ENCODE results near the gene EPHB2.

The EPHB2 gene

DNA sequence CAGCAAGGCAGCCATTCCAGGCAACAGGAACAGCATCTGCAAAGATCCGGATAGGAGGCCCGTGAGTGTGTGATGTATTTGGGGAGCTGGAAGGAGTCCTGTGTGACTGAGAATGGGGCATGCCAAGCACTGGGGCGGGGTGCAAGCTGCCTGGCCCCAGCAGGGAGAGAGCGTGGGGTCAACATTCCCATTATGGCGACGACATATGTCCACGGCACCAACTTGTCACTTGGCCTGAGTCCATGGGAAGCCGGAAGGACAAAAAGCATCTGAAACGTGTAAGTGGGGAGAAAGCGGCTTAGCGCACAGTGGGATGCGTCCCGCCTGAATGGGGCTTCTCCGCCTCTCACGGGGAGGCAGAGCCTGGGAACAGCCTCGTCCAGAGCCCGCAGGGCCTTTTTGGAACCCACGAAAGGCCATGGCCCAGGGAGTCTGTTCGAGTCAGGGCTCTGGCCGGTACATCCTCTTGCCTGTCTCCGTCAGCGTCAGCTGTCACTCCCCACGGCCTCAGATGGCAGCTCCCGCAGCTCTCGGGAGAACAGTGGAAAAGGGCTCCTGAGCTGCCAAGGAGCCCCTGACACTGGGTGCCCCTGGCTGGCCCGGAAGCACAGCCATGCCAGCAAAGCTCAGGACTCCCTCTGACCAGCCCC lies 12.4 kb downstream of the EPHB2 start:
- no peak for DNase-seq

DNA sequence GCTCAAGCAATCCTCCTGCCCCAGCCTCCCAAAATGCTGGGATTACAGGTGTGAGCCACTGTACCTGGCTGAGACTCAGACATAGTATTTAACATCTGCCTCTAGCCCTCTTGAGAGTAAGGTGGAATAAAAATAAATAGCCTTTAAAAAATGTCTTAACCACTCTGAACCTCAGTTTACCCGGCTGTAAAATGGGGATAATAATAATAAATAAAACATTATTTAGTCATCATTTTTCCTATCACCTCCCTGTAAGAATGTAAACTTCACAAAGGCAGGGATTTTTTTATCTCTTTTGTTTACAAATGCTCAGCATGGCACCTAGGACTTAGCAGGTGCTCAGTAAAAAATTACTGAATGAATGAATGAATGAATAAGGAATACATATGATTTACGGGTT lies 17.2 kb downstream of the EPHB2 start:
- no peak for DNase-seq

DNA sequence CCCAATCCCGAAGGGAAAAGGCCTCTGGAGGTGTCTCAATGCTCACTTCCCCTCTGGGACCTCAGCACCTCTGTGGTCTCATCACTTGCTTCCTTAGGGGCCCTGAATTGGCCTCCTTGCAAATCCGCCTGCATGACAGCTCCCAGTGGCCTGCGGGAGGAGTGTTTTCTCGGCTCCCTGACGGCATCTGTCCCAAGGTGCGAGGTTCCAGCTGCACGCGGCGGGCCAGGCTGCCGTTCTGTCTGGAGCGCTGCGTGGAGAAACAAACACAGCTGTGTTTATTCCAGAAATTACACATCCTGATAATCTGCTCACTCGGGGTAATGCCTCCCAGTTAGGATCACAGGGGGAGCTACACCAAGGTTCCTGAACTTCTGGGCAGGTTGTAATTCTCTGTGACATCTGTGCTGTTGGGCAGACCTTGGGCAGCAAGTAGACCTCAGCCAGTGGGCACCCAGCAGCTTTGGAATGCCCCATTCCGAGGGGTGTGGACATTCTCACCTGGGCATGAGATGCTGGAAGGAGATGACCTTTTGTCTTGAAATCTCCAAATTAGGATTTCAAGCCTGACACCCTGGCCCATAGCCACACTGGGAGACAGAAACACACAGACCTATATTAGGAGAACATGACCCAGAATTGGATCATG lies 18.2 kb downstream of the EPHB2 start:
- DNase-seq: no peak

DNA sequence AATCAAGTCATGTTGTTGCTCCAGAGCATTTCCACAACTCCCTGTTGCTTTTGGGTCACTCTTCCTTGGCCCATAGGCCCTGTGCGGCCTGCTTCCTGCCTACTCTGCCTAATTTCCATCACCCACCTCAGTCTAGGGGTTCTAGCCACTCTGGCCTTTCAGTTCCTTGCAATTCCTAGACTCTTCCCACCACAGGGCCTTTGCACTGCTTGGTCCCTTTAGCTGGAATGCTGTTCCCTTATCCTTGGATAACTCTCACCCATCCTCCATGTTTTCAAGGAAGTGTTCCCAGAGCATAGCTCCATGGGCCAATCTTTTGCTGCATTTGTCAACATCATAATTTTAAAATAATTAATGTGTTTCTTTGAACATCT lies 18.7 kb downstream of the EPHB2 start:
- no peak for DNase-seq

DNA sequence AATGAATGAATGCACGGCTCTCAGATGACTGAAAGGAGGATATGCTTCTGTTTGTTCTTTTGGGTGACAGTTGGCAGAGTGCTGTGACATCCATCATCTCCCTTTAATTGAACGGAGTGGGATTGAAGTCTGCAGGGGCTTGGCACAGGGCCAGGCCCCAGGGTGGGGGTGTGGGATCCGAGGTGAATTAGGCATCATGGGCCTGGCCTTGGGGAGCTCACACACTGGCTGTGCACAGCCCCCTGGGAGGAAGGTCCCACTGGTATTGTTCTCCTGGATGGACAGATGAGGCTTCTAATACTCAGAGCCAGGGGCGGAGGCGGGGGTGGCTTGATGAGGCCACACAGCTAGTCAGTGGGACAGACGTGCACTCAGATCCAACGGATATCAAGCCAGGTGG lies 19.3 kb downstream of the EPHB2 start:
- DNase-seq: no peak

DNA sequence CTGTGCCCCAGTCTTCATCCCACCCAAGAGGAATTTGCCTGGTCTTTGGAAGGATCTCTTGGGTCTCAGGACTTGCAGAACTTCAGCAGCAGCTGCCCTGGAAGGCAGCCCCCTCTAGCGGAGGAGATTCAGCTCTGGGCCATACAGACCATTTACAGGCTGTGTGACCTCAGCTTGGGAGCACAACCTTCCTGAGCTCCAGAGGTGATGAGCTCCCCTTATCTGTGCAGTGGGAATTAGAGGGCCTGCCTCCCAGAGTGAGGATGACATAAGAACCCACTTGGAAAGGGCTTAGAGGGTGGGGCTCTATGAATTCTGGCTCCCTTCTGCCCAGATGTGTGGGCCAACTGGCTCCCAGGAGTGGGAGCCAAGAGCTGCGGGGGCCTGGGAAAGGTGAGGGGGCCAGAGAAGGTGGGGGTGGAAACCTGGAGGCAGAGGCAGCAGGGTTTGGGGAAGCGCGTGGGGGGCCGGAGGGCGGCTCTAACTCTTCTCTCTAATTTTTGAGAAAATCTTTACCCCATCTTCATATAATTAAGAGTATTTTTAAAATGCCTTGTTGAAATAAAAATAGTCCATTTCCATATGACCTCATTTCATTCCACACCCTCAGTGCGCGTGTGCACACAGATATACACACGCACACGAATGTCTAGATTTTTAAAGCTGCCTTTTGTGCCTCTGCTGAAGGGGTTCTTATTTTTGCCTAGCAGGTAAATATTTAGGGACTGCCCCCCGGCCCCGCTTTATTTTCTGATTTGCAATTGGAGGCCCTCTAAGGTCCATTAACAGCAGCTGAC lies 21.5 kb downstream of the EPHB2 start:
- no peak for DNase-seq

DNA sequence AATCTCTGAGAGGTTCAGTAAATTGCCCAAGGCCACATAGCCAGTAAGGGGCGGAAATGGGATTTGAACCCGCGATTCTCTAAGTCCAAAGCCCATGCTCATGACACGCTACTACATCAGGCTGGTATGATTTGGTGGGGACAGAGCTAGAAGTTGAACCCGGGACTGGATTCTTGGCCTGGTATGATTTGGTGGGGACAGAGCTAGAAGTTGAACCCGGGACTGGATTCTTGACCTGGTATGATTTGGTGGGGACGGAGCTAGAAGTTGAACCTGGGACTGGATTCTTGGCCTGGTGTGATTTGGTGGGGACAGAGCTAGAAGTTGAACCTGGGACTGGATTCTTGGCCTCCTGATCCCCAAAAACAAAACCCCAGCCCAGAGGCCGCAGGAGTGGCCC lies 23.0 kb downstream of the EPHB2 start:
- DNase-seq: no peak

DNA sequence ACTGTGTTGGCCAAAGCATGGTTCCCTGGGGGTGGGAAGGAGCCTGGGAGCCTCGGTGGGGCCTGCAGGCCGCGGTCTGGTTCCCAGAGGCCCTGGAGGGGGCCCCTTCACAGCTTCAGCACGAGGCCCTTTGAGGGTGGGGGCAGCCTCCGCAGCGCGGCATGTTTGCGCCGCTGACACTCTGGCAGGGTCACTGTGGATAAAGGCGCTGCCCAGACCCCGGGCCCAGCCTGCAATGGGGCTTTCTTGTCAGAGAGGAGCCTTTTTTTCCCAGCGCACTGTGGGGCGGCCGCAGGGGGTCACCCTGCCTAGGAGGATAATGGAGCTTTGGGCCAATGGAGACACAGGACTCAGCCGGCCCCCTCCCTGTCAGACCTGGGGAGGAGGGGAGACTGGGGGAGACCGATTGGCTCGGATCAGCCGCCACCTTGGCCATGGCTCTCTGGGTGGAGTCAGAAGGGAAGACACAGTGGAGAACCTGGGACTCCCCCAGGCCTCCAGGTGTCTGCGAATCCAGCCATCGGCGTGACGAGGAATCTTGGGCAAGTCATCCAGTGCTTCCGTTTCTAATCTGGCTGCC lies 26.0 kb downstream of the EPHB2 start:
- no peak for DNase-seq

DNA sequence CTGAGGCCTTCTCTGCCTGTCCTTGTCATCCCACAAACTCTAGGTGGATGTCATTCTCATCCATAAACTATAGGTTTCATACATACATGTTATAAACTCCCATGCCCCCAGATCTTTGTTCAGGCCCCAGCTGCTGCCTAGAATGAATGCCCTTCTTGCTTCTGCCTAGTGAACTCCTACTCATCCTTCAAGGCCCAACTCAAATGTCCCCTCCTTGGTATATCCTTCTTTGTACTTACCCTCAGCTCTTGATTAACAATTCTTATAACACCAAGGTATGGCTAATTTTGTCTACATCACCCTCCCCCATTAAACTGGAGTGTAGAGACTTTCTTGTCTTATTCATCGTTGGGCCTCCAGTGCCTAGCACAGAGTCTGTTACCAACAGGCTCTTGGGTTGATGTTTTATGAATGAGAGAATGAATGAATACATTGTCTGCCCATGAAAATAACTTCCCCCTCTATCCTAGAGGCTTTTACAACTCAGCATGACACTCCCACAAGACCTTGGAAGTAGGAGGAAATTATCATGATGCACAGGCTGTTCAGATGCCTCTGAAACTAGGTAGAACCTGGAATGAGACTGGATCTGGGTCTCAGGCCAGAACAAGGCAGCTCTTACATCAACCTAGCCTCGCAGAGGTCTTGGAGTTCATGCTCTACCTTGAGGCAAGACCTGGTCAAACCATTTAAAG lies 26.9 kb downstream of the EPHB2 start:
- no peak for DNase-seq

DNA sequence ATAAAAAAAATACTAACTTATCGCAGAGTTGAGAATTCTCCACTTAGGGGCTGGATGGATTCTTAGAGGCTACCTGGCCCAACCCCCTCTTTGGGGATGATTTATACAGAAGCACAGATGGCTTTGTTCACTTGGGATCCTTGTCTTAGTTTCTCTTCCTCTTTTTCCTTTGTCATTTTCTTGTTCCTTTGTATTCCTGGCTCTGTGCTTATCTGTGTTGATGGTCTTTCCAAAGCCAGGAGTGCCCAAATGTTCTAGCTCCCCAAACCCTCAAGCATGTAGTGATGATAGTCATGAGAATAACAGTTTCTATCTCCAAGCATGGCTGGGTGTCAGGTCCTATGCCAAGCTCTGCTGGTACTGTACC lies 27.4 kb downstream of the EPHB2 start:
- no peak for DNase-seq

DNA sequence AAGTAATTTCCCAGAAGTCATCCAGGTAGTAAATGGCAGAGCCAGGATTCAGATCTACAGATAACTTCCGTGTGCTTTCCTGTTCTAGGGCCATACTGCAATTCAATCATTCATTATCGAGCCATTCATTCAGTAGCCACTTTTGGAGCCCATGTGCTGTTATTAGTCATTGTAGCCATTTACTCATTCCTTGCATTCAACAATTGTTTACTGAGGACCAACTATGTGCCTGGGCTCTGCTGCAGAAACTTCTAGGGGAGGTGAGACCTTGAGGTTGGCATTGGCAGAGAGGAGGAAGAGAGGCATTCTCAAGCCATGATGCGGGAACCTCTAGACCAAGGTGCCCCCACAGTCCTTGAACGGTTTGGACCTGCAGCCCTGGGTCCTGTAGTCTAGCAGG lies 27.9 kb downstream of the EPHB2 start:
- no peak for DNase-seq

DNA sequence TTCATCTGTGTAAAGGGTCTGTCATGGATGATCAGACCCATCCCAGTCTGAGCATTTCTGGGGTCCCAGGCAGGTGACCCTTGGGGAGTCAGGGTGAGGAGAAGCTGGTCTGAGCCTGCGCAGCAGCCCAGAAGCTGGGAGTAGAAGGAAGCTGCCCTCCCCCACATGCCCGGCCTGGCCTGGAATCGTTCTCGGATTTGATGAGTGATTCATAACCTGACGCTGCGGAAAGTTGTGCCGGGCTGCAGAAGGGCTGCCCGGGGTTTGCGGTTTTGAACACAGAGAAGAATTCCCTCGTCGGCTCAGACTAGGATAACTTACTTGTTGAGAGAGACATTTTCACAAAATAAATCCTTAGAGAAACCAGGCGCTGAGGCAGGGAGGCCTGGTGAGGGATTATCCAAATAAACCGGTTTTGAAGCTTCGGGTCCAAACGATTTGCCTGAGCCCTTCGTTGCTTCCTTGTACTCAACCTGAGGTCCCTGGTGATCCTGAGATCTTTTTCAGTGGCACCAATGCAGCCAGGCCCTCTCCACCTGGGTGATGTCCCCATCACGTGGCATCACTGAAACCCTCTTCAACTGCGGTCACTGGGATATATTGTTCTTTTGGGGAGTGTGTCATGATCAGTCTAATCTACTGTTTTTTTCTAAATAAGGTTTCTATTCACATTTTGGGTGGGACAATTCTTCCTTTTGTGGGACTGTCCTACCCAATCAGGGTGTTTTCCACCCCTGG lies 29.2 kb downstream of the EPHB2 start:
- DNase-seq: no peak

DNA sequence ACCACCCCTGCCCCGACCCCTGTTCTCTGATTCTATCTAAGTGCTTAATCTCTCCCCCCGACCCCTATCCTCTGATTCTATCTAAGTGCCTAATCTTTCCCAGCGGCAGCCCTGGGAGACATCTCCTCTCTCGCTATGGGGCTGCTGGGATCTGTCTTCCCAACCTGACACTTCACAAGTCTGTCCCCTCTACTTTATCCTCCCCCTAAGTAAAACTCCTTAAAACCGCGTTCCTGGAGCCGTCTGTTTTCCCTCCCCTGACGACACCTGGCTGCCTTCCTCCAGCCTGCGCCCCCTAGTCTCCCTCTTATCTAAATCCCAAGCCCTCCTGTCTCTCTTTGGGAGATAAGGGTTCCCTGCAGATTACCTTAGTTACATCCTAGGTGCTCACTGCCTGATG lies 30.5 kb downstream of the EPHB2 start:
- DNase-seq: no peak

DNA sequence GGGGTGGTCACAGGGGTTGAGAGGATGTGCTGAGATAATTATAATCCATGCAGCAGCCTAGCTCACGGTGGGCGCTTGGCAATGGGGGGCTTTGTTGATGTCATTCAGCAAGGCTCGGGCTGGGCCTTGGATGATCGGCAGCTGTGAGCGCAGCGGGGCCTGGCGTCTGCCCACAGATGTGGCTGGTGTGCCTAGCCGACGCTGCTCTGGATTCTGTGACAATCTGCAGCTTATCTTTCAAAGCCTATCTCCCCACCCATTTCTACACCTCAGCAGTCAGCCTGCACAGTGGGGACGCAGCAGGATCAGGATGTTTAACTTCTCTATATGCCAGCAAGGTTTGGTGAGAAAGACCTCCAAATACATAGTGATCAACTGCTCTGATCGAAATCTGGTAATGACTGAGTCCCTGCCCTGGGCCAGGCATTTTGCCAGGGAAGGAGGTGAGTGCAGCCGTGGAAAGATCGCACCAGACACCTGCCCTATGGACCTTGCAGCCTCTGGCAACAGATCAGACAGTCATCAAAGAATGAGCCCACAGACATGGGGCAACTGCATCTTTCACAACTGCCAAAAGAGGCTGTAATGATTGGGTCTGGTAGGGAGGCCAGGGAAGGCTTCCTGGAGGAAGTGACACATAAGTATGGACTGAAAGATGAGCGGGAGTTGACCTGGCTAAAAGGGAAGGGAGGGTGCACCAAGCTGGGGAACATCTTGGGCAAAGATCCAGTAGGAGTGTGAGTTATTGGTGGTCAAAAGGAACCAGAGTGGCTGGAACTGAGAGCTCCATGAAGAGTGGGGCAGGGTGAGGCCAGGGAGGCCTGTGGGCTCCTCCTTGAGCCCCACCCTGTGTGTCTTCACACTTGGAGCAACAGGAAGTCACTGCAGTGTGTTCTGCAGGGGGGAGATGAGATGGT lies 35.3 kb downstream of the EPHB2 start:
- DNase-seq: peak in 1 of 2 donors; percentile 34

DNA sequence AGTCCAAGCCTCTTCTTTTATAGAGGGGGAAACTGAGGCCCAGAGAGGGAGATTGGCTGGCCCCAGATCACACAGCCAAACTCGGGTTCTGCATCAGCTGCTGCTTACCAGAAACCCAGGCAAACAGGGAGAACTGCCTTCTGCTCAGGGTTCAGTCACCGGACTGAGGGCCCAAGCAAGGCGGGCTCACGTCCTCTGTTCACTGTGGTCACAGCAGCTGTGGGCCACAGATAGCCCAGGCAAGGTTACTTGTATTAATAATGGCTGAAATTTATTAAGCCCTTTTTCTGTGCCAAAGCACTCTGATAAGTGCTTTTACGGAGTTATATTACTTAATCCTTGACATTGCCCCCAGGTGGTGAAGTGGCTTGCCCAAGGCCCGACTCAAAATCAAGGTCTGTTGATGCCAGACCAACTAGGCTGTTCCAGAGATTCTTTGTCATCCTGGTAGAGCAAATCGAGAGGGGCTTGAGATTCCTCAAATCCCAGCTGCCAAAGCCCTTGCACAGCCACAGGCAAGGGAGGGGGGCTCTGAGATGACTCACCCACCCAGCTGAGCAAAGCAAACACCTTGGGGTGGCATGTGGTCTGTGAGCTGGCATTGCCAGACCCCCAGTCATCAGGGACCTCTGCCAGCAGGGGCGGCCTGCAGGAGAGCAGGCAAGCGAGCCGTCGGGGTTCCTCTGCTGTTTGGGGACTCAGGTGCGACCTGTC lies 36.5 kb downstream of the EPHB2 start:
- DNase-seq: no peak

DNA sequence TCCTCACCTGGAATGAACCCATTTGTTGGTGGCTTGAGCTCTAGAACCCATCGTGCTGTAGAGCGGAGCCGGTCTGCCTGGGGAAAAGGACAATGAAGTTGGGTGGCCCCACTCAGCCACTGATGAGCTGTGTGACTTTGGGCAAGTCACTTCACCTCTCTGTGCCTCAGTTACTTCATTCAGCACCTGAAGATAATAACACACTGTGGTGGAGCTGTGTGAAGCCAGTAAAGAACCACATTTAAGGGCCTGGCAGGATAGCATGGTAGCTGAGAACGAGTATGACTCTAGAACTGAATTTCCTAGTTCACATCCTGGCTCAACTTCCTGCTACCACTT lies 37.1 kb downstream of the EPHB2 start:
- DNase-seq: no peak

DNA sequence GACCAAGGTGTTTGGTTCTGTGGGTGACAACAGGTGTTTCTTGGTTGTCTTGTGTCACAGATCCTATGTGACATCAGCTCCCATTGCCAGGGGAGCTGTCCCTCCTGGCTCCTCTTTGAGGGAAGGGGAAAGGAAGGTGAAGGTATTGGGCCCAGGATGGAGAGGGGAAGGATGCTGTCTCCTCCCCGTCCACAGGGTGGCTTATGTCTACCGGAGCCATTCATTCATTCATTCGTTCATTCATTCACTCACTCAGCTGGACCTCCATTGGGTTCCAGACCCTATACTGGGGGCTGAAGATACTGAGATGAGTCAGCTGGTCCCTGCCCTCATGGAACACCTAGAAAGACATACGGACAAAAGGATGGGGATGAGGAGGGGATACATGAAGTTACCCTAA lies 38.9 kb downstream of the EPHB2 start:
- no peak for DNase-seq

DNA sequence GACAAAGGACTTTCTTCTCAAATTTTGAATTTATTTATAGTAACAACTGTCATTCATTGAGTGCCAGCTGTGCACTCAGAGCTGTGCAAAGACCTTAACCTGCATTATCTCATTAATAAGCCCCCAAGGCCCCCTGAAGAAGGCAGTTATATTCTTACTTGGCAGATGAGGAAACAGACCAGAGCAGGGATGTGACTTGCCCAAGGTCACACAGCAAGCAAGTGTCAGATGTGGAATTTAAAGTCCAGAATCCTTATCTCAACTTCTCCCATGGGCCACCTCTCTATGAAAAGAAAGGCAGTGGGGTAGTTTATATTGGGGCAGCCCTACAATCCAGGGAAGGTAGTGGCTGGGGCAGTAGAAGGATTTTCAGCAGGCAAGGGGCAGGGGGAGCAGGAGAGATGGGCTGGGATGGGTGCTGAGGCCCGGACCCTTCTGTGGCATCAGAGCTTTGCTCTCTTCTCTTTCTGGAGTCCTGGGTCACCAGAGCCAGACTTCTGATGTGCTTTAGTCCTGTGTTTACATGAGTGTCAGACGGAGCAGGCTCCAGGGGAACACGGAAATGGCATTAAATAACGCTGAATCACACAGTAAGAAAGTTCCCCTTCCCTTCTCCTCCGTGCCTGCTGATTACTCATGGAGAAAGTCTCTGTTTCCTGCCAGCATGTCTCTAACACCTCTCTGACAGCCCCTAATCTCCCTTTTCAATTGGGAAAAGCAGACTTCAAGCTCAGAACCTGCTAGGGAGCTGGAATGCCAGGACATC lies 39.5 kb downstream of the EPHB2 start:
- peak in 1 of 2 donors; percentile 18 for DNase-seq

DNA sequence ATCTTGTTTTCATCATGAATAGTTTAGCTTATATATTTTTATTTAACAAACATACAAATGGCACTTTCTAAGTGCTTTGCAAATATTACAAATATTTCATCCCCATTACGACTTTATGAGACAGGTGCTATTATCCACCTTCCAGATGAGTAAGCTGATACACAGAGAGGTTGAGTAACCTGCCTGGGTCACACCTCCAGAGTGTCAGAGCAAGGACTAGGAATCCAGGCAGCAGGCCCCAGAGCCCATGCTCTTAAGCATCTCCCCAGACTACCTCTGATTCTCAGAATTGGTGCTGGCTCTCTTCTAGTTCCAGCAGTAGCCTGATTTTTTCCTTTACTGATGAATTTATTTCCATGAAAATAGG lies 40.0 kb downstream of the EPHB2 start:
- no peak for DNase-seq

DNA sequence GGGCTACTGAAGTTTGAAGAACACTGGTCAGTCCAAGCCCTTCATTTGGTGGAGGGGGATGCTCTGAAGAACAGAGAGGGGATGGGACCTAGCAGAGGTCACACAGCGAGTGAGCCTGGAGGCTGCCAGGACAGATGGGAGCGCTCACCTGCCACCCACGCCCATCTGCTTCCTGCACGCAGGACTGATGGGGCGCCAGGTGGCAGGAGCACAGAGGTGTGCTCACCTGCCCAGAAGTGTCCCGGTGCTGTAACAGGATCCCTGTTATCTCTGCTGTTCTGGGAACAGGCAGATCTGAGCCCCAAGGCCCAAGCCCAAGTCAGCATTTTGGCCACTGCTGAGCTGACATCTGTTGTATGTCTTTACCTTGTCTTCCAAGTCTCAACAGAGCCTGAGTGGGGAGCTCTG lies 40.5 kb downstream of the EPHB2 start:
- no peak for DNase-seq
